Mucosa of descending colon (tissue), 3 donors: ENCODE results near the gene DSG2. TPM values are rescaled to one million over a fixed set of nuclear protein-coding genes. Genes with fewer than 3 reads are reported as not detected.
A peak's percentile ranks its signal among the peaks of the same experiment; 100 is the strongest.

Experiments
- ATAC-seq: fragments of 200-7000 bp; cut with Tn5 transposase; one replicate; pipeline ENCODE4 v1.9.1; 2020; ENCODE audit warnings: mild to moderate bottlenecking, moderate library complexity
- DNase-seq, 3 donors: peaks; one replicate each; pipeline ENCODE4 v3.0.0-alpha.2; 2020
- H3K36me3 ChIP-seq: fragments of 200-600 bp; one replicate; pipeline ENCODE4 v1.8.0; 2021; ENCODE audit warnings: low read depth, mild to moderate bottlenecking
- H3K4me1 ChIP-seq: fragments of 200-600 bp; one replicate; pipeline ENCODE4 v1.8.0; 2021; ENCODE audit warnings: low read depth, mild to moderate bottlenecking
- H3K4me3 ChIP-seq: fragments of 200-600 bp; one replicate; pipeline ENCODE4 v1.8.0; 2021; ENCODE audit warnings: mild to moderate bottlenecking
- H3K9me3 ChIP-seq: fragments of 200-600 bp; one replicate; pipeline ENCODE4 v1.8.0; 2021; ENCODE audit warnings: mild to moderate bottlenecking
- CTCF ChIP-seq: fragments of 200-600 bp; IDR thresholded peaks from one replicate; pipeline ENCODE4 v1.8.0; 2022; ENCODE audit warnings: antibody characterized with exemption, mild to moderate bottlenecking
- intact Hi-C, 2 donors: fragments of 100-400 bp; cut with DNase I in 1 of 2; cut with micrococcal nuclease in 1 of 2; formaldehyde crosslinking; loops; one replicate each; pipeline versions ENCODE4 v1.11.0 to v1.11.1; 2022; cut with DNase I, micrococcal nuclease
- total RNA-seq, 3 donors: library from RNA; stranded (reverse); fragmentation: NEBNext Ultra II Directional in 2 of 3; extraction: Animal tissue kit (Norgen Biotek cat#: 25700) in 2 of 3; gene quantifications; one replicate each; pipeline versions ENCODE4 v1.2.1 to v1.2.4, GENCODE V29; 2021 to 2023
- donor health status: DM: no; HTN: no; CAD: no; lungs with moderate emphysema.
- donor health status: DM: no; HTN: no; CAD: no.
- donor health status: DM: no; HTN: yes; CAD: no.

The DSG2 gene
- total RNA-seq, 3 donors from 2014 or later = 131 to 341 (median 305) TPM

- TF ChIP-seq CTCF = no peak
- H3K9me3 ChIP-seq = no peaks in the 10 kb centered on the region
- intact Hi-C loops = no loop called here
- peak; percentile 63 for ATAC-seq
- H3K4me3 ChIP-seq = no peak overlapping the region
- peaks cover 13% of the 10 kb centered on the region for H3K4me1 ChIP-seq
- no peaks in the 10 kb centered on the region for H3K36me3 ChIP-seq
- no peak for DNase-seq
These were observed 68.8 kb downstream of the DSG2 start for GRCh38 chr18:31566576-31567306.

- no peaks in the 10 kb centered on the region for H3K4me1 ChIP-seq
- no peak for TF ChIP-seq CTCF
- intact Hi-C loops = no loop called here
- H3K36me3 ChIP-seq = no peaks in the 10 kb centered on the region
- no peak overlapping the region for H3K4me3 ChIP-seq
- H3K9me3 ChIP-seq = no peaks in the 10 kb centered on the region
- DNase-seq = no peak
- no peak for ATAC-seq
These were observed 74.4 kb downstream of the DSG2 start for GRCh38 chr18:31572368-31572767.

- Histone ChIP-seq H3K4me3 (no peak overlapping the region), H3K4me1 (no peaks in the 10 kb centered on the region), H3K36me3 (no peaks in the 10 kb centered on the region), H3K9me3 (no peaks in the 10 kb centered on the region)
- ATAC-seq = peak; percentile 27
- no peak for DNase-seq
- intact Hi-C loops = no loop called here
- no peak for TF ChIP-seq CTCF
These were observed 75.1 kb downstream of the DSG2 start for GRCh38 chr18:31573051-31573450.

GRCh38 chr18:31574359-31574758 lies 76.4 kb downstream of the DSG2 start:
- Histone ChIP-seq H3K9me3 (no peaks in the 10 kb centered on the region), H3K4me1 (no peaks in the 10 kb centered on the region), H3K36me3 (no peaks in the 10 kb centered on the region), H3K4me3 (no peak overlapping the region)
- intact Hi-C loops = no loop called here
- DNase-seq = no peak
- ATAC-seq = no peak
- TF ChIP-seq CTCF = no peak

DNA sequence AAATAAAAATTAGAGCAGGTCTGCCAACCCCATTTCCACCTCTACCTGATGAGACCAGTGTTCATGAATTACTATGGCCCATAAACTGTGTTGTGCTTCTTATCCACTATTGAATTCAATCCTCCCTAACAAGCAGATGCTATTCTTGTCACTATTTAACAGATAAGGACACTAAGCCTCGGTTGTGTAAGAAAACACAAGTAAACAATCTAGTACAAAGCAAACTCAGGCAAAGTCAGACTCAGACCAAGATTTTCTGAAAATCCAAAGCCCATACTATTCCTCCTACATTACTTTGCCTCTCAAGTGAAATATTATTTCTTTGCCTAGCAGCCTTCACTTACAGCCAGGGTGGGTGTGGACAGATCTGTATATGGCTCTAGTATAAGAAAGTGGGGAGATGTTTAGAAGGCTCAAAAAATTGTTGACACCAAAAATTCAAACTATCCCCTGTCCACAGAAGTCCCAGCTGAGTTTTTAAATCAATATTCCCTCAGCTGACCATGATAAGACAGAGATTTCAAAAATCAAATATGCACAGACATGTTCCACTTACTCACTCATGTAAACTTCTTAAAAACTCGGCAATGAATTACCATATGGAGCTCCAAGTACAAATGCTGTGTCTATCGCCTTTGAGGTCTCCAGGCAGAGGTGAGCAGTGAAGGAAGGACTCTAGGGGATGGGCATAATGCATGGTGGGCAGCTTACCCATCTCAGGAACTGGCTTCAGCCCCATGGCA lies 77.7 kb downstream of the DSG2 start:
- intact Hi-C loops = no loop called here
- H3K4me1 ChIP-seq = no peaks in the 10 kb centered on the region
- no peak for DNase-seq
- TF ChIP-seq CTCF = no peak
- H3K9me3 ChIP-seq = no peaks in the 10 kb centered on the region
- no peak overlapping the region for H3K4me3 ChIP-seq
- no peaks in the 10 kb centered on the region for H3K36me3 ChIP-seq
- no peak for ATAC-seq
